Keratinocyte (primary cell): Measurements from ENCODE around the gene CUX1. TPM values are rescaled to one million over a fixed set of nuclear protein-coding genes. Genes with fewer than 3 reads are reported as not detected.

Experiments used
- DNase-seq: peaks from one replicate; pipeline ENCODE4 v3.0.0-alpha.2; 2011; ENCODE audit warnings: low read depth, missing footprints, low spot score
- FAIRE-seq: peaks from 2 replicates; lab custom pipeline; 2011; peaks lifted over from hg19 to GRCh38; lab: Jason Lieb, UNC
- H2AFZ ChIP-seq: 2 replicates; pipeline ENCODE4 v1.6.0; 2012; ENCODE audit warnings: low read length, control low read depth, inconsistent platforms; ENCODE audit not compliant: control insufficient read depth
- H3K27ac ChIP-seq: 2 replicates; pipeline ENCODE4 v1.5.1; 2011; ENCODE audit warnings: low read length; ENCODE audit not compliant: control insufficient read depth, insufficient read depth
- H3K27me3 ChIP-seq: 3 replicates; pipeline ENCODE4 v1.6.0; 2011; ENCODE audit warnings: low read length; ENCODE audit not compliant: control insufficient read depth, insufficient read depth; ENCODE audit errors: extremely low read depth
- H3K36me3 ChIP-seq, 2 experiments: 2 replicates in 1 of 2; 3 replicates in 1 of 2; pipeline ENCODE4 v1.5.1; 2011; ENCODE audit warnings: low read length in 2 of 2, mild to moderate bottlenecking in 1 of 2; ENCODE audit not compliant: control insufficient read depth in 2 of 2, insufficient read depth in 2 of 2; ENCODE audit errors: extremely low read depth in 1 of 2
- H3K4me1 ChIP-seq: 3 replicates; pipeline ENCODE4 v1.5.1; 2011; ENCODE audit warnings: low read length; ENCODE audit not compliant: control insufficient read depth, insufficient read depth; ENCODE audit errors: extremely low read depth
- H3K4me2 ChIP-seq: 3 replicates; pipeline ENCODE4 v1.6.0; 2011; ENCODE audit warnings: low read depth, low read length; ENCODE audit not compliant: control insufficient read depth, insufficient read depth; ENCODE audit errors: extremely low read depth
- H3K4me3 ChIP-seq, 3 experiments: fragments of 200-600 bp in 1 of 3; sonication (generic) in 1 of 3; 2 replicates in 2 of 3; 3 replicates in 1 of 3; pipeline ENCODE4 v1.5.1; 2011 to 2016; ENCODE audit warnings: low read length in 3 of 3, mild to moderate bottlenecking in 3 of 3, control low read depth in 2 of 3, inconsistent platforms in 1 of 3, low read depth in 1 of 3, mixed read lengths in 1 of 3, mixed run types in 1 of 3, moderate library complexity in 1 of 3; ENCODE audit not compliant: control insufficient read depth in 2 of 3, insufficient read depth in 2 of 3; ENCODE audit errors: extremely low read depth in 1 of 3
- H3K79me2 ChIP-seq: 2 replicates; pipeline ENCODE4 v1.6.0; 2012; ENCODE audit warnings: low read length; ENCODE audit not compliant: control insufficient read depth, insufficient read depth
- H3K9ac ChIP-seq: 3 replicates; pipeline ENCODE4 v1.6.0; 2011; ENCODE audit warnings: low read length; ENCODE audit not compliant: control insufficient read depth, insufficient read depth; ENCODE audit errors: extremely low read depth
- H3K9me1 ChIP-seq: 3 replicates; pipeline ENCODE4 v1.6.0; 2011; ENCODE audit warnings: low read length; ENCODE audit not compliant: control insufficient read depth, insufficient read depth; ENCODE audit errors: extremely low read depth
- H3K9me3 ChIP-seq: 2 replicates; pipeline ENCODE4 v1.5.1; 2012; ENCODE audit warnings: low read depth, low read length; ENCODE audit not compliant: control insufficient read depth
- H4K20me1 ChIP-seq: 3 replicates; pipeline ENCODE4 v1.6.0; 2011; ENCODE audit warnings: low read length; ENCODE audit not compliant: control insufficient read depth, insufficient read depth; ENCODE audit errors: extremely low read depth
- EZH2 ChIP-seq: IDR thresholded peaks from one replicate; pipeline ENCODE4 v1.6.1; 2012; ENCODE audit warnings: inconsistent platforms, mild to moderate bottlenecking, low read length, moderate library complexity
- dilution Hi-C: fragments of 300-500 bp; cut with MboI; formaldehyde crosslinking; loops from one replicate; pipeline ENCODE4 v1.7.0; 2020; ENCODE audit warnings: low sequenced_read_pairs; ENCODE audit not compliant: extremely low pct_ligation_motif_present
- polyA plus RNA-seq, 5 experiments: library from polyadenylated mRNA; depleted of rRNA in 3 of 5; stranded (reverse) in 3 of 5; stranded (forward) in 1 of 5; unstranded in 1 of 5; fragments of >200 nt; gene quantifications; 1 replicate in 1 of 5; 2 replicates in 3 of 5; 3 replicates in 1 of 5; pipeline versions ENCODE4 v1.2.1 to v1.2.3, GENCODE V29; 2011 to 2012; ENCODE audit warnings: missing spikeins in 2 of 5, low read depth in 1 of 5, low replicate concordance in 1 of 5
- TF ChIP-seq, protein P1 (sequence below), 3 experiments: IDR thresholded peaks in 1 of 3; conservative IDR thresholded peaks in 1 of 3; optimal IDR thresholded peaks in 1 of 3; 2 replicates in 2 of 3; 3 replicates in 1 of 3; pipeline versions ENCODE3 to v1.5.1; 2011; ENCODE audit warnings: low read length in 3 of 3, mild to moderate bottlenecking in 3 of 3, moderate library complexity in 2 of 3, control low read depth in 1 of 3, inconsistent platforms in 1 of 3; ENCODE audit not compliant: insufficient read depth in 2 of 3; ENCODE audit errors: extremely low read depth in 1 of 3

CUX1 gene
- polyA plus RNA-seq, 1 donor (not counting 4 experiments of a cell fraction or from before 2014, with no cell fraction given), result 18.3 TPM

DNA sequence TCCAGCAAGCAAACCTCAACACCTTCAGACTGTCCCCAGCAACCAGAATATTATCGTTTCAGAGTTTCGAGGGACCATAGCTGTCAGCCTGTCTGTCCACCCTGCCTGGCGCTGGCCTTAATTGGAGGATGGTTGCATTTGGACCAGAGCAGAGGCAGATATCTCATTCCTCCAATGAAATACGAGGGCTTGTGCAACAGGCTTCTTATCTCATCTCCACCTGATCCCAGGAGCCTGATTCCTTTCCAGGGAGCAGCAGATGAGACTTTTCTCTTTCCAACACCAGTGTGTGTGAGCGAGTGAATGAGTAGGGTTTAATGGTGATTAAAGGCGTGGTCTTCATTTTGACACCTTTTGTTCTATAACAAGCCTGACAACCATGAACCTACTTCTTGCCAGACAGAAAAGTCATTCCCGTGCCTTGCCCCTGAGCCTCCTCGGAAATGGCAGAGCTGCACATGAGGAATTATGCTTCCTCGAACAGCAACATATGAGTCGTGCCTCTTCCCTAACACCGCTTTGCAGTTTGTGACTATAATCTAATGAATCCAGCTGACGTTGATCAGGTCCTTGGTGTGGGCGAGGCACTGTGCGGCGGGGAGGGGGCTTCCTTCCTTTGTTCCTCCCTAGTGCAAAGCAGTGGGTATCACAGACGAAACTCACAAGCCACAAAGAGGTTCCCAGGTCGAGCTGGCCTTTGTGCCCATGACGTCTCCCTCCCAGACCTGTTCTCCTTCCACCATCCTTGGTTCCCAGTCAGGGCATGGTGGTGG is 147.4 kb downstream of the CUX1 start:
- dilution Hi-C loops, result no loop called here
- Histone ChIP-seq H3K4me2 (no peak overlapping the region), H3K27me3 (no peaks in the 10 kb centered on the region), H3K36me3 (peaks cover 0 to 2% of the 10 kb centered on the region in 2 experiments), H3K79me2 (peaks cover 2% of the 10 kb centered on the region), H4K20me1 (peaks cover 3% of the 10 kb centered on the region), H3K9ac (no peak overlapping the region), H2AFZ (no peak overlapping the region), H3K4me3 (no peak overlapping the region), H3K27ac (no peak overlapping the region), H3K9me1 (no peaks in the 10 kb centered on the region), H3K9me3 (no peaks in the 10 kb centered on the region), H3K4me1 (no peaks in the 10 kb centered on the region)
- DNase-seq (no peak), FAIRE-seq (no peak)
- TF ChIP-seq EZH2, result no peak
- TF ChIP-seq, protein P1, sequence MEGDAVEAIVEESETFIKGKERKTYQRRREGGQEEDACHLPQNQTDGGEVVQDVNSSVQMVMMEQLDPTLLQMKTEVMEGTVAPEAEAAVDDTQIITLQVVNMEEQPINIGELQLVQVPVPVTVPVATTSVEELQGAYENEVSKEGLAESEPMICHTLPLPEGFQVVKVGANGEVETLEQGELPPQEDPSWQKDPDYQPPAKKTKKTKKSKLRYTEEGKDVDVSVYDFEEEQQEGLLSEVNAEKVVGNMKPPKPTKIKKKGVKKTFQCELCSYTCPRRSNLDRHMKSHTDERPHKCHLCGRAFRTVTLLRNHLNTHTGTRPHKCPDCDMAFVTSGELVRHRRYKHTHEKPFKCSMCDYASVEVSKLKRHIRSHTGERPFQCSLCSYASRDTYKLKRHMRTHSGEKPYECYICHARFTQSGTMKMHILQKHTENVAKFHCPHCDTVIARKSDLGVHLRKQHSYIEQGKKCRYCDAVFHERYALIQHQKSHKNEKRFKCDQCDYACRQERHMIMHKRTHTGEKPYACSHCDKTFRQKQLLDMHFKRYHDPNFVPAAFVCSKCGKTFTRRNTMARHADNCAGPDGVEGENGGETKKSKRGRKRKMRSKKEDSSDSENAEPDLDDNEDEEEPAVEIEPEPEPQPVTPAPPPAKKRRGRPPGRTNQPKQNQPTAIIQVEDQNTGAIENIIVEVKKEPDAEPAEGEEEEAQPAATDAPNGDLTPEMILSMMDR (optimal IDR thresholded peaks at IDR 0.05 in 1 of 3, IDR thresholded peaks at IDR 0.05 in 1 of 3, conservative IDR thresholded peaks at IDR 0.05 in 1 of 3; ENCODE audit: extremely low read depth in 1 of 3, insufficient read depth in 2 of 3, low read length in 3 of 3), result no peak

DNA sequence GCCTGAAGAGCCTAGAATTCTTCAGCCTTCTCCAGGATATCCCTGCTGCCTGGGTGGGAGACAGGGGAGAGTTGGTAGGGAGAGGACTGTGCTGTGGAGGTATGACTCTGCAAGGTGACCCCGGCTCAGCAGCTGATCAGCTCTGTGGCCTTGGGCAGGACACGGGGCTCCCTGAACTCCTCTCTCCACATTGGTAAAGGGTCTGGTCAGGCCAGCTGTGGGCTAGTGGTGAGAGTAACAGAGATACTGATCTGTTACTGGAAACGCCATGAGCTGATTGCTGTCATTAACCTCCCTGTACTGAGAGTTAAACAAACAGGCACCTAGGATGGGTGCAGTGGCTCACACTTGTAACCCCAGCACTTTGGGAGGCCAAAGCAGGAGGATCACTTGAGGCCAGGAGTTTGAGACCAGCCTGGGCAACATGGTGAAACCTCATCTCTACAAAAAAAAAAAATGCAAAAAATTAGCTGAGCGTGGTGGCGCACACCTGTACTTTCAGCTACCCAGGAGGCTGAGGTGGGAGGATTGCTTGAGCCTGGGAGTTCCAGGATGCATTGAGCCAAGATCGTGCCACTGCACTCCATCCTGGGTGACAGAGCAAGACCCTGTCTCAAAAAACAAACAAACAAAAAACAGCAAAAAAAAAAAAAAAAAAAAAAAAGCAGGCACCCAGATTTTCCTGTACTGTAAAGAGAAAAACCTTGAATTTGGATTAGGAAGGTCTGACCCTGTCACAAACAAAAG is 151.5 kb downstream of the CUX1 start:
- DNase-seq, result no peak
- Histone ChIP-seq H4K20me1 (no peaks in the 10 kb centered on the region), H3K4me1 (no peaks in the 10 kb centered on the region), H3K9ac (no peak overlapping the region), H3K79me2 (peaks cover 2% of the 10 kb centered on the region), H3K9me1 (no peaks in the 10 kb centered on the region), H3K4me2 (no peak overlapping the region), H3K4me3 (no peak overlapping the region), H3K36me3 (no peaks in the 10 kb centered on the region), H2AFZ (no peak overlapping the region), H3K27me3 (no peaks in the 10 kb centered on the region), H3K9me3 (no peaks in the 10 kb centered on the region), H3K27ac (no peak overlapping the region)
- dilution Hi-C loops, result no loop called here
- TF ChIP-seq, protein P1 (optimal IDR thresholded peaks at IDR 0.05 in 1 of 3, IDR thresholded peaks at IDR 0.05 in 1 of 3, conservative IDR thresholded peaks at IDR 0.05 in 1 of 3; ENCODE audit: extremely low read depth in 1 of 3, insufficient read depth in 2 of 3, low read length in 3 of 3), result no peak
- TF ChIP-seq EZH2, result no peak
- FAIRE-seq, result no peak
